KOPT-K1 (cell line): Measurements from ENCODE around the gene CNOT3.
A peak's percentile ranks its signal among the peaks of the same experiment; 100 is the strongest.
"Not testable (repeated sequence)": the region's sequence is repeated elsewhere in the genome, so short reads cannot be mapped to it uniquely, and the experiment has no call there.

Source experiments
- H3K27ac ChIP-seq: fragments of 200-600 bp; sonication (generic); 2 replicates; pipeline ENCODE4 v1.5.1; 2016; ENCODE audit warnings: antibody characterized with exemption, mild to moderate bottlenecking, low read depth, low read length; ENCODE audit not compliant: poor library complexity, severe bottlenecking
- H3K36me3 ChIP-seq: fragments of 200-600 bp; sonication (generic); 2 replicates; pipeline ENCODE4 v1.5.1; 2017; ENCODE audit warnings: antibody characterized with exemption, mild to moderate bottlenecking, low read length, moderate library complexity; ENCODE audit not compliant: insufficient read depth
- H3K9me3 ChIP-seq: fragments of 200-600 bp; sonication (generic); 2 replicates; pipeline ENCODE4 v1.5.1; 2017; ENCODE audit warnings: antibody characterized with exemption, low read length, mild to moderate bottlenecking; ENCODE audit not compliant: insufficient read depth, poor library complexity, severe bottlenecking

The CNOT3 gene

GRCh38 chr19:54137699-54138488 lies at the start of gene CNOT3:
CNOT3 (plus strand) TSS chr19:54137762; CDS start chr19:54142979, 5,217 bp downstream.
- Histone ChIP-seq H3K27ac (peak within 1 kb of the TSS; percentile 85), H3K9me3 (peaks cover 5% of the 10 kb centered on the region), H3K36me3 (peaks cover 41% of the 10 kb centered on the region)

GRCh38 chr19:54094426-54095000 lies 43.0 kb upstream of the CNOT3 start:
- no peak overlapping the region for H3K27ac ChIP-seq
- H3K9me3 ChIP-seq, result peaks cover 11% of the 10 kb centered on the region
- H3K36me3 ChIP-seq, result no peaks in the 10 kb centered on the region

GRCh38 chr19:54095136-54095858 lies 42.3 kb upstream of the CNOT3 start:
- H3K9me3 ChIP-seq, result peaks cover 11% of the 10 kb centered on the region
- H3K36me3 ChIP-seq, result no peaks in the 10 kb centered on the region
- no peak overlapping the region for H3K27ac ChIP-seq

GRCh38 chr19:54095859-54096616 lies 41.5 kb upstream of the CNOT3 start:
- not testable (repeated sequence) for H3K27ac ChIP-seq, H3K36me3 ChIP-seq
- peaks cover 11% of the 10 kb centered on the region for H3K9me3 ChIP-seq

- no peak overlapping the region for H3K27ac ChIP-seq
- H3K36me3 ChIP-seq, result no peaks in the 10 kb centered on the region
Observed at GRCh38 chr19:54096617-54097106, 40.9 kb upstream of the CNOT3 start.

GRCh38 chr19:54099190-54099902 lies 38.2 kb upstream of the CNOT3 start:
- H3K36me3 ChIP-seq, result no peaks in the 10 kb centered on the region
- peaks cover 6% of the 10 kb centered on the region for H3K9me3 ChIP-seq
- no peak overlapping the region for H3K27ac ChIP-seq

More at GRCh38 chr19:54096617-54097106, 40.9 kb upstream of the CNOT3 start:
- peaks cover 11% of the 10 kb centered on the region for H3K9me3 ChIP-seq

- H3K36me3 ChIP-seq, H3K27ac ChIP-seq: not testable (repeated sequence)
Observed at GRCh38 chr19:54099903-54100255, 37.7 kb upstream of the CNOT3 start.

GRCh38 chr19:54100561-54100960 lies 37.0 kb upstream of the CNOT3 start, which contains the start of gene OSCAR:
OSCAR (minus strand) TSS chr19:54100803; CDS start chr19:54100792, 11 bp downstream.
- H3K36me3 ChIP-seq, result peaks cover 3% of the 10 kb centered on the region
- H3K27ac ChIP-seq, result no peak within 1 kb of the TSS
- no peaks in the 10 kb centered on the region for H3K9me3 ChIP-seq

More at GRCh38 chr19:54099903-54100255, 37.7 kb upstream of the CNOT3 start:
- H3K9me3 ChIP-seq, result not testable (repeated sequence)

GRCh38 chr19:54102421-54103169 lies 35.0 kb upstream of the CNOT3 start, which contains the start of gene NDUFA3:
NDUFA3 (plus strand) TSS chr19:54102855; CDS start chr19:54102879, 24 bp downstream.
- no peaks in the 10 kb centered on the region for H3K9me3 ChIP-seq
- H3K36me3 ChIP-seq, result peaks cover 23% of the 10 kb centered on the region
- peak within 1 kb of the TSS; percentile 65 for H3K27ac ChIP-seq

GRCh38 chr19:54104998-54105715 lies 32.4 kb upstream of the CNOT3 start:
- no peak overlapping the region for H3K27ac ChIP-seq
- H3K36me3 ChIP-seq, result peaks cover 49% of the 10 kb centered on the region
- H3K9me3 ChIP-seq, result no peaks in the 10 kb centered on the region

GRCh38 chr19:54105796-54106195 lies 31.8 kb upstream of the CNOT3 start:
- Histone ChIP-seq H3K27ac (no peak overlapping the region), H3K36me3 (peaks cover 55% of the 10 kb centered on the region), H3K9me3 (no peaks in the 10 kb centered on the region)

- H3K36me3 ChIP-seq, result peaks cover 60% of the 10 kb centered on the region
- H3K9me3 ChIP-seq, result no peaks in the 10 kb centered on the region
- no peak overlapping the region for H3K27ac ChIP-seq
Observed at GRCh38 chr19:54106716-54107115, 30.8 kb upstream of the CNOT3 start.

- Histone ChIP-seq H3K9me3 (no peaks in the 10 kb centered on the region), H3K36me3 (peaks cover 72% of the 10 kb centered on the region), H3K27ac (no peak overlapping the region)
Observed at GRCh38 chr19:54107876-54108490, 29.6 kb upstream of the CNOT3 start.
